Activated CD4-positive, alpha-beta memory T cell treated with anti-CD3 and anti-CD28 coated beads for 36 hours (primary cell): ENCODE results near the gene EXOC4. TPM values are rescaled to one million over a fixed set of nuclear protein-coding genes. Genes with fewer than 3 reads are reported as not detected.

Experiments
- CTCF ChIA-PET: fragments of 350-600 bp; sonication (Branson Sonifier 250); formaldehyde crosslinking; loops from one replicate; lab custom pipeline; 2021; ENCODE audit warnings: antibody characterized with exemption, inconsistent platforms; lab: Charles Lee
- POLR2A ChIA-PET: fragments of 350-600 bp; sonication (Branson Sonifier 250); formaldehyde crosslinking; loops from one replicate; lab custom pipeline; 2021; ENCODE audit warnings: antibody characterized with exemption; lab: Charles Lee
- DNase-seq: peaks from one replicate; pipeline ENCODE4 v3.0.0-alpha.2; 2020
- H3K27ac Mint-ChIP-seq: one replicate; pipeline ENCODE4 v1.8.0; 2021; ENCODE audit warnings: mixed read lengths
- H3K27me3 Mint-ChIP-seq: one replicate; pipeline ENCODE4 v1.8.0; 2021; ENCODE audit warnings: mixed read lengths
- H3K36me3 Mint-ChIP-seq: one replicate; pipeline ENCODE4 v1.8.0; 2021; ENCODE audit warnings: mixed read lengths
- H3K4me1 Mint-ChIP-seq: one replicate; pipeline ENCODE4 v1.8.0; 2021; ENCODE audit warnings: low read depth, mixed read lengths
- H3K4me3 Mint-ChIP-seq: one replicate; pipeline ENCODE4 v1.8.0; 2021; ENCODE audit warnings: mild to moderate bottlenecking, mixed read lengths
- H3K9me3 Mint-ChIP-seq: one replicate; pipeline ENCODE4 v1.8.0; 2021; ENCODE audit warnings: mixed read lengths
- intact Hi-C: fragments of 100-400 bp; cut with micrococcal nuclease; formaldehyde crosslinking; loops from one replicate; pipeline ENCODE4 v1.15.1; 2023
- total RNA-seq, 2 experiments: library from RNA; stranded (reverse); gene quantifications; one replicate each; pipeline ENCODE4 v1.2.3, GENCODE V29; 2021

Gene EXOC4
- total RNA-seq, 2 experiments from 2014 or later, result 55.8 to 60.8 TPM

DNA sequence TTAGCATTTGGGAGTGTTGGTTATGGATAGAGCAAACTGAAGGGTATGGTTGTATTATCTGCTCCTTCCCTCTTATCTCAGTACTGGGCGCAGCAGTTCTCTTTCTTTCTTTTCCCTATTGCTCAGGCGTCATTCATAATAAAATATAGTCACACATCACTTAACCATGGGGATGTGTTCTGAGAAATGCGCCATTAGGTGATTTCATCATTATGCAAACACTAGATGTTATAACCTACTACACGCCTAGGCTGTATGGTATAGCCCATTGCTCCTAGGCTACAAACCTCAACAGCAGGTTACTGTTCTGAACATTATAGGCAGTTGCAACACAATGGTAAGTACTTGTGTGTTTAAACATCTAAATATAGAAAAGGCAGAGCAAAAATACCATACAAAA is 401.7 kb downstream of the EXOC4 start:
- no peaks in the 10 kb centered on the region for H3K27me3 Mint-ChIP-seq
- peaks cover 3% of the 10 kb centered on the region for H3K4me1 Mint-ChIP-seq

DNA sequence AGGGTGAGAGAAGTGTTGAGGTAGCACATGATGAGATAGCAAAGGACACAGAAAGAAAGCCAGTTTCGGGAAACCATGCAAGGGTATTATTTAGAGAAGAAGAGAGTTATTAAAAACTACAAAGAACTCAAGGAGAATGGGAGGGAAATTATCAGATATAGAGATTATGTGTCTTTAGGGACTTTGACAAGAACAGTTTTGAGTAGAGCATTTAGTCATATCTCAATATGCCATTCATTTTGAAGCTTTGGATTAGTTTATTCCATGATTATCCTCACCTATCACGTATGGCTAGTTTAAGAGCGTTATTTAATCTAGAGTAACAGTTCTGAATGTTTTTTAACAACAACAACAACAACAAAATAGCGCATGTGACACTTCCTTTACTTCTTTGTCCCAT is 409.4 kb downstream of the EXOC4 start:
- CTCF ChIA-PET, result no interaction called here
- no peaks in the 10 kb centered on the region for H3K9me3 Mint-ChIP-seq
- peaks cover 12% of the 10 kb centered on the region for H3K36me3 Mint-ChIP-seq
- no peak overlapping the region for H3K27ac Mint-ChIP-seq
- POLR2A ChIA-PET, result no interaction called here
- intact Hi-C loops, result no loop called here
- H3K4me1 Mint-ChIP-seq, result peaks cover 3% of the 10 kb centered on the region
- H3K4me3 Mint-ChIP-seq, result no peak overlapping the region
- DNase-seq, result no peak
- H3K27me3 Mint-ChIP-seq, result no peaks in the 10 kb centered on the region

More for the DNA sequence above, 401.7 kb downstream of the EXOC4 start:
- no peak overlapping the region for H3K4me3 Mint-ChIP-seq
- no peak for DNase-seq
- H3K27ac Mint-ChIP-seq, result no peak overlapping the region
- CTCF ChIA-PET, result no interaction called here
- no peaks in the 10 kb centered on the region for H3K9me3 Mint-ChIP-seq
- no peaks in the 10 kb centered on the region for H3K36me3 Mint-ChIP-seq
- intact Hi-C loops, result no loop called here
- POLR2A ChIA-PET, result no interaction called here

DNA sequence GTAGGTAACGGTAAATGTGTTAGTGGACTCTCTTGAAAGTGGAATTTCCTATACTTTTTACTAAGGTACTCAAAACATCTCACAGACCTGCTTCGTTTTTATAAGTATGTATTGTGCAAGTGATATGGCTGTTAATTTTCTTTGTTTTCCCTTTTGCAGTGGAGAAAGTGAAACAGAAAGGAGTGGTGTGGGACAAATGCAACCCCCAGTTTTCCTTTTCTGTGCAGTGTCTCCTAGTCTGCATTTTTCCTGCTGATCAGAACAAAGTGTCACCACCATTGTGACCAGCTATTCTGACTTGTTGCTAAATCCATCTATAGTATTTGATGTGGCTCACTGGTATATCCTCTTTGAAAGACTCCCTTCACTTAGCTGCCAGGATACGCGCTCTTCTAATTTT is 410.0 kb downstream of the EXOC4 start:
- intact Hi-C loops, result no loop called here
- no peak overlapping the region for H3K27ac Mint-ChIP-seq
- peaks cover 13% of the 10 kb centered on the region for H3K36me3 Mint-ChIP-seq
- POLR2A ChIA-PET, result no interaction called here
- H3K9me3 Mint-ChIP-seq, result no peaks in the 10 kb centered on the region
- peaks cover 3% of the 10 kb centered on the region for H3K4me1 Mint-ChIP-seq
- CTCF ChIA-PET, result no interaction called here
- no peak for DNase-seq
- no peak overlapping the region for H3K4me3 Mint-ChIP-seq
- no peaks in the 10 kb centered on the region for H3K27me3 Mint-ChIP-seq

DNA sequence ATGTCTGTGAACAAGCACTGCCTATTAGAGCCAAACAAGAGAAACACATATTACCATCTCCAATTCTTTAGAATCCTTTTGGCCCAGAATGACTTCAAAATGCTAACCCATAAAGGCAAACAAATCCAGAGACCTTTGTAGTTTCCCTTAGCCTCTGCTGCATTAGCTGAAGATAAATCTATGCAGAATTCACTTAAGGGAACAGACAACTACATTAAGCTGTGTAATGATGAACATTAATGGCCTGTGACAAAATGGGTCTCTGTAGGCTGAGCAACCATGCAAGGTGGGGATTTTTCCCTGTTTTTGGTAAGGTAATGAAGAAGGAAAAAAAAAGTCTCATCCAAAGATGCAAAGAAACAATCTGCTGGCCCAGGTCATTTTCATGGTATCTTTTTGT is 411.6 kb downstream of the EXOC4 start:
- no peak overlapping the region for H3K27ac Mint-ChIP-seq
- ChIA-PET CTCF (no interaction called here), POLR2A (no interaction called here)
- no peaks in the 10 kb centered on the region for H3K4me1 Mint-ChIP-seq
- H3K4me3 Mint-ChIP-seq, result no peak overlapping the region
- H3K27me3 Mint-ChIP-seq, result no peaks in the 10 kb centered on the region
- DNase-seq, result no peak
- no peaks in the 10 kb centered on the region for H3K9me3 Mint-ChIP-seq
- intact Hi-C loops, result no loop called here
- peaks cover 14% of the 10 kb centered on the region for H3K36me3 Mint-ChIP-seq

DNA sequence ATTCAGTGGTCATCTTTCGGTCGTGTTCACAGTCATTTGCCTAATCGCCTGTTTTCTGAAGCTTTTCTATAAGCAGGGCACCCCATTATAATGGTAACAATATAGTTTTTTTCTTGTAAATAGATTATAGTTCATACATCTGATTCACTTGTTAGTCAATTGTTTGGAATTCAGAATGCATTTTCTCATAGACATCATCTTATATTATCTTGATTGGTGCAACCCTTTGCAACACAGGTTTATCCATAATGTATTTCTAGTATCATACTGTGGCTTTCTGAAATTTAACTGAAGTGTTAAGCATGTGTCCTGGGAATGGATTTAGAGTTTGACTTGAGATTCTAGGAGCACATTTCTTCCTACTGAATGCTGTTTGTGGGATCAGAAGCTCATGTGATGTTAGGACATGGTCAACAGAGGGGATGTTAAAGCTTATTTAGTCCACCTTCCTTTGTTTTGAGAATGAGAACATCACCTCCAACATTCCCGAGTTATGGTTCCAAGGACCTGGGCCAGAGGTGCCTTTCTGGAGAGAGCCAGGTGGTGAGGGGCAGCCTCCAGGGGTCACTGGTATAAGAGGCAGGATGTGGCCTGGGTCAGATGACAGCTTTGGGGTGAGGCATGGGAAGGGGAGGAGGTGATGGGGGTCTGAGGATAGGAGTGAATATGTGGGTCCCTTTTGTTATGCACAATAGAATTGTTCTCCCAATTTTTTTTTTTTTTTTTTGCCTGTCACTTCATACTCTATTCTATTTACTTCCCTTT is 415.6 kb downstream of the EXOC4 start:
- H3K27ac Mint-ChIP-seq, result no peak overlapping the region
- no peak for DNase-seq
- intact Hi-C loops, result no loop called here
- H3K27me3 Mint-ChIP-seq, result no peaks in the 10 kb centered on the region
- POLR2A ChIA-PET, result no interaction called here
- no peak overlapping the region for H3K4me3 Mint-ChIP-seq
- CTCF ChIA-PET, result no interaction called here
- no peaks in the 10 kb centered on the region for H3K4me1 Mint-ChIP-seq
- peaks cover 10% of the 10 kb centered on the region for H3K36me3 Mint-ChIP-seq
- no peaks in the 10 kb centered on the region for H3K9me3 Mint-ChIP-seq

DNA sequence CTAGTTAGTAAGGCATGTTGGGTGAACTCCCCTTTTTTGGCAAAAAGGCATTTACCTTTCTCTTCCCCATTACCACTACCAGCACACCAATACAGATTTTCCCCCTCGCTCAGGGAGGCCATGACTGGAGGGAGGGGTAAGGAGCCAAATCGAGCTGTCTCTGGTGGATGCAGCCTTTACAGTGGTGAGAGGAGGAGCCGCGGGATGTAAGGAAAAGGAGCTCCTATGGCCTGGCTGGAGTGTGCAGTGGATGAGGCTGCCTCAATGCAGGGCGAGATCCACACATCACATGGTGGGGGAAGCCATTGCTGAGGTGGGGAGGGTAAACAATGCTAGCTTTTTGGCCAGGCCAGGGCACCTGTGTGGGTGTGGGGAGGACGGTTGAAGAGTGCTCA is 416.2 kb downstream of the EXOC4 start:
- Mint-ChIP-seq H3K9me3 (no peaks in the 10 kb centered on the region), H3K4me3 (no peak overlapping the region), H3K36me3 (peaks cover 8% of the 10 kb centered on the region), H3K27ac (no peak overlapping the region), H3K4me1 (no peaks in the 10 kb centered on the region), H3K27me3 (no peaks in the 10 kb centered on the region)
- DNase-seq, result no peak
- intact Hi-C loops, result no loop called here
- POLR2A ChIA-PET, result no interaction called here
- CTCF ChIA-PET, result no interaction called here

DNA sequence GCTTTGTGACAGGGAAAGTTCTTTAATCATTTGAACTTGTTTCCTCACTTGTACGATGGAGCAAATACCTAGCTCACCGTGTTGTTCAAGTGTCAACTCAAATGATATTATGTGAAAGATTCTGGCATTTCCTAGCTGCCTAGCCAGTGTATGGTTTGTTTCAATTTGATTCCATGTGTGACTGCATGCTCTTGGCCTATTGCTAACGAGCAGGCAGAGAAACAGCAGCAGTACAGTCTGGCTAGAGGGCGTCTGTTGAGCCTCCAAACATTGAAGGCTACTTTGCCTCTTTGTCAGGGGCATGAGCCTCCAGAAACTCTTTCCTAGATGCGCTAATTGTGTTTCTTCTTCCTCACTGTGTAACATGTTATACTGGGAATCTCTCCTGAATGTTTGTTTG is 417.4 kb downstream of the EXOC4 start:
- POLR2A ChIA-PET, result no interaction called here
- Mint-ChIP-seq H3K27me3 (no peaks in the 10 kb centered on the region), H3K27ac (no peak overlapping the region), H3K4me1 (no peaks in the 10 kb centered on the region), H3K36me3 (peaks cover 3% of the 10 kb centered on the region), H3K9me3 (no peaks in the 10 kb centered on the region), H3K4me3 (no peak overlapping the region)
- CTCF ChIA-PET, result no interaction called here
- intact Hi-C loops, result no loop called here
- no peak for DNase-seq

DNA sequence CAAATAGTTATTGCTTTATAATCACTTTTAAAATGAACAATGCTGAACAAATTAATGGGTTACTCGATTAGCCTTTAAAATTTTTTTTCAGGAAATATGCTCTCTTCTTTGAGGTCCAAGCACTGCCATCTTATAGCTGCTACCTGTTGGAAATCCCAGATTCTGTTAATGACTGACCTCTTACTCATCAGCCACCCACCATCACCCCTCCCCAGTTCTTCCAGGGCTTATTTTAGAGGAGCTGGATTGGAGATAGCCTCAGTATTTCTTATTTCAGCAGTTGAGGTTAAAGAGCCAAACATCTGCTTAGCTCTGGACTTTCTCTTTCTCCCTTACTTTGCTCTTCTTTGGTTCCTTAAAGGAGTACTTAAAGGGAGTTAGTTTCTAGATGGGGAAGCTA is 420.0 kb downstream of the EXOC4 start:
- Mint-ChIP-seq H3K4me1 (no peaks in the 10 kb centered on the region), H3K36me3 (peaks cover 2% of the 10 kb centered on the region), H3K4me3 (no peak overlapping the region), H3K27me3 (no peaks in the 10 kb centered on the region), H3K9me3 (no peaks in the 10 kb centered on the region), H3K27ac (no peak overlapping the region)
- ChIA-PET CTCF (no interaction called here), POLR2A (no interaction called here)
- intact Hi-C loops, result no loop called here
- no peak for DNase-seq

DNA sequence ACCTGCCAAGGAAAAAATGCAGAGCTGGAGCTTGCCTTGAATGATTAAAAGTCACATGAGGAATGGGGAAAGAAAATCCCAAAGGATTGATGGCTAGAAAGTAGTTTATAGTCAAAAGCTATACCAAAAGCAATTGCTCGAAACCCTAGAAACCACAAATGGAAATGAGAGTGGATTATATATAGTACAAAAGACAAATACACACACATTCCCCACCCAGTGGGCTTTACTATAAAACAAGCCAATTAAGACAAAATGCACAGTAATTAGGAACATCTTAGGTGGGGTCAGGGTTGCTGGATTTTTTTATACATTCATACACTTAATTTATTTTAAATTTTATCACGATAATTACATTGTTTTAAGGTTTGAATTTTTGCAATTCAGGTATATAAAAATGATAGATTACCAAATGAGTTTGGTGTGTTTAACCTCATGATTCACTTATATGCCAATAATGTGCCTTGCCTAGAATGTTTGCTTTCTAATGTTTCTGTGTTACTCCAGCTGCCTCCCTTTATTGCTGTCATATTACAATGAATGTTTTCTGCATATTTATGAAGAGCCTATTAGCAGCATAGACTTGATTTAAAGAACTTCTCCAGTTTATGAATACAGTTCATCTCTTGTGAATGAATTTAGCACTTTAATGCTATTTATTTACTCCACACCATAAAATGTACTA is 421.3 kb downstream of the EXOC4 start:
- no peak for DNase-seq
- ChIA-PET CTCF (no interaction called here), POLR2A (no interaction called here)
- intact Hi-C loops, result no loop called here
- no peak overlapping the region for H3K27ac Mint-ChIP-seq
- H3K36me3 Mint-ChIP-seq, result peaks cover 5% of the 10 kb centered on the region
- no peak overlapping the region for H3K4me3 Mint-ChIP-seq
- H3K4me1 Mint-ChIP-seq, result no peaks in the 10 kb centered on the region
- H3K9me3 Mint-ChIP-seq, result no peaks in the 10 kb centered on the region
- no peaks in the 10 kb centered on the region for H3K27me3 Mint-ChIP-seq

DNA sequence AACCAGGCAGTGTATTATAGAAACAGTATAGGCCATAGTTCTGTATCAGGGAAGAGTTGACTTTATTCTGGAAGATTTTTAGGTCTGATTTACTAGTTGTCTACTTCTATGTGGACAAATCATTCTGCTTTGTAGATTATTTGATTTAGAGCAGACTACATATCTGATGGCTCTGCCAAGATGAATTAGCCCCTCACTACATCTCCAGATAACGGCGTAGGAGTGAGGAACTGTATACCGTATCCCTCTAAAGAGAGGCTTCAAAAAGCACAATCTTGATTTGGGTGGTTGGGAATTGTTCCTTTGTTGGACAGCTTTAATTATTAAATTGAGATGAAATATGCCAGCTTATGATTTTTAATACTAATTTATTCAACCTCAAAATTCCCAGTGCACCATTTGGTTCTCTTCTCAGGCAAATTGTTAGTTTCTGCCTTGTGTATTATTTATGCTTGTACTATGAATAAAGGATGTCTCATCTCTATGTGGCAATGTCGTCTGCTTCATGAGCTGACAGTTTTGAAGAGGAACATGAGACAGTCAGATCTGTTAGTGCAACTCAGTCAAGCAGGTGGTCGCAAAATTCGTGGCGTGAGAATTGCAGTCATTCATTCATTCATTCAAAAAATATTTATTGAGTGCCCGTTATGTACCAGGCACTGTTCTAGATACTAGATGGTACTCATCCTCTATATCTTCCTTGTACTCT is 422.8 kb downstream of the EXOC4 start:
- ChIA-PET CTCF (no interaction called here), POLR2A (no interaction called here)
- Mint-ChIP-seq H3K4me1 (no peaks in the 10 kb centered on the region), H3K27ac (no peak overlapping the region), H3K4me3 (no peak overlapping the region), H3K9me3 (no peaks in the 10 kb centered on the region), H3K36me3 (peaks cover 9% of the 10 kb centered on the region), H3K27me3 (no peaks in the 10 kb centered on the region)
- intact Hi-C loops, result no loop called here
- no peak for DNase-seq

DNA sequence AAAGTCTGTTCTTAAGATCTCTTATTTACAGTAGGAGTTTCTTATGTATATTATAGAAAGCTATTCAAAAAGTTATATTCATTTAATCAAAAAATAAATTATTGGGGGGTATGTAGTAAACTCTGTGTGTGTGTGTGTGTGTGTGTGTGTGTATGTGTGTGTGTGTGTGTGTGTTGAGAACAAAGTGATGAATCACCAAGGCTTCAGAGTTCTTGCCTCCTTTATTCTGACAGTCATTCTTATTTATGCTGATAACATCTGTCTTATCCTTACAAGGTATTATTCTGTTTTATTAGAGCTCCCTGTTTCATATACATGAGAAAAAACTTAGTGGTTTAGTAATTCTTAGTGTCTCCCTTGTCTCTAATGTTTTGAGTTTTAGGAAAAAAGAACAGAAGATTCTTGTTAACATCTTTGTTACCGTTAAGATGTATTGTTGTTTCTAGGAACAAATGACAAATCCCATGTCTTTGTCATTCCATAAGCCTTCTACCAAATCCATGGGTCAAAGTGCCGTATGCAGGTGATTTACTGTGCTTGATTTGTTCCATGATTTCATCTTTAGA is 424.0 kb downstream of the EXOC4 start:
- peaks cover 10% of the 10 kb centered on the region for H3K36me3 Mint-ChIP-seq
- H3K4me1 Mint-ChIP-seq, result no peaks in the 10 kb centered on the region
- CTCF ChIA-PET, result interaction anchor here (0.6 kb wide), 1 partner anchor 178 kb away, joined by 3 read pairs; no protein-coding TSS in a partner anchor
- no peak overlapping the region for H3K27ac Mint-ChIP-seq
- no peak overlapping the region for H3K4me3 Mint-ChIP-seq
- no peak for DNase-seq
- H3K9me3 Mint-ChIP-seq, result no peaks in the 10 kb centered on the region
- no peaks in the 10 kb centered on the region for H3K27me3 Mint-ChIP-seq
- POLR2A ChIA-PET, result no interaction called here
- intact Hi-C loops, result no loop called here

DNA sequence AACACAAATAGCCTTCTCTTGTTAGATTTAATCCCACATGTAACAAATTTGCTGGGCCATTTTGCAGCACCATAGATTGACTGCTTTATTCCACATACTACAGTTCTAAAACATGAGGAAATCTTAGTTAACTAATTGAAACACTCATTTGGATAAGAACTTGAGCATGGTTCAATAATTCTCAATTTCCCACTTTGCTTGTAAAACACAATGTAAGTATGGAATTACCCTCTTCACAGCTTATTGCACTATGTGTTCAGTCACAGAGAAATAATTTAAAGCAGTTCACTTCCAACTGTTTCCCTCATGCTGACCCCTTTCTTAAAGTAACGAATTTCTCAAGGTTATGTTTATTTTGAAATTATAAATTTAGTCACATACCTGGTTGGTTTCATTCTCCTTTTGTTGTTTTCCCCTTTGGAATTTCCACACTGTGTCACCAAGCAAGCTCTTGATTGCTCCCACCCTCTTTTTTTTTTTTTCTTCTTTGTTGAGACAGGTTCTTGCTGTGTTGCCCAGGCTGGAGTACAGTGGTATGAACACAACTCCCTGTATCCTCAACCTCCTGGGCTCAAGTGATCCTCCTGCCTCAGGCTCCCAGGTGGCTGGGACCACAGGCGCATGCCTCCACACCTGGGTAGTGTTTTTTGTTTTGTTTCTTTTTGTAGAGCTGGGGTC is 425.4 kb downstream of the EXOC4 start:
- ChIA-PET CTCF (interaction anchor here (0.6 kb wide), 1 partner anchor 449 kb away, joined by 3 read pairs; no protein-coding TSS in a partner anchor), POLR2A (no interaction called here)
- H3K9me3 Mint-ChIP-seq, result no peaks in the 10 kb centered on the region
- H3K36me3 Mint-ChIP-seq, result peaks cover 10% of the 10 kb centered on the region
- H3K27me3 Mint-ChIP-seq, result no peaks in the 10 kb centered on the region
- DNase-seq, result no peak
- no peaks in the 10 kb centered on the region for H3K4me1 Mint-ChIP-seq
- no peak overlapping the region for H3K4me3 Mint-ChIP-seq
- no peak overlapping the region for H3K27ac Mint-ChIP-seq
- intact Hi-C loops, result no loop called here
